ENCODE results near the gene CYB561A3.

Gene CYB561A3

GRCh38 chr11:61315260-61315659, 46.4 kb downstream of the CYB561A3 start:
- no peak for DNase-seq

- no peak for DNase-seq
Observed at GRCh38 chr11:61310749-61311148, 50.9 kb downstream of the CYB561A3 start.

GRCh38 chr11:61309739-61310138, 51.9 kb downstream of the CYB561A3 start:
- DNase-seq, result no peak

GRCh38 chr11:61309141-61309540, 52.5 kb downstream of the CYB561A3 start:
- DNase-seq, result no peak

- no peak for DNase-seq
Observed at GRCh38 chr11:61307354-61307753, 54.3 kb downstream of the CYB561A3 start.

- DNase-seq, result no peak
Observed at GRCh38 chr11:61306221-61306620, 55.5 kb downstream of the CYB561A3 start.

- DNase-seq, result no peak
Observed at GRCh38 chr11:61305417-61305816, 56.3 kb downstream of the CYB561A3 start.

GRCh38 chr11:61303725-61304124, 58.0 kb downstream of the CYB561A3 start:
- no peak for DNase-seq

- no peak for DNase-seq
Observed at GRCh38 chr11:61302550-61302949, 59.1 kb downstream of the CYB561A3 start.

Data from activated CD4-positive, alpha-beta T cell treated with anti-CD3 and anti-CD28 coated beads, Interleukin-2, amount 50 U/mL, for 4 hours (primary cell).